GDM1 (cell line): Measurements from ENCODE around the gene SH3TC2.

Experiments
- DNase-seq: peaks from one replicate; lab custom pipeline; 2025; lab: John Stamatoyannopoulos, UW

The SH3TC2 gene

DNA sequence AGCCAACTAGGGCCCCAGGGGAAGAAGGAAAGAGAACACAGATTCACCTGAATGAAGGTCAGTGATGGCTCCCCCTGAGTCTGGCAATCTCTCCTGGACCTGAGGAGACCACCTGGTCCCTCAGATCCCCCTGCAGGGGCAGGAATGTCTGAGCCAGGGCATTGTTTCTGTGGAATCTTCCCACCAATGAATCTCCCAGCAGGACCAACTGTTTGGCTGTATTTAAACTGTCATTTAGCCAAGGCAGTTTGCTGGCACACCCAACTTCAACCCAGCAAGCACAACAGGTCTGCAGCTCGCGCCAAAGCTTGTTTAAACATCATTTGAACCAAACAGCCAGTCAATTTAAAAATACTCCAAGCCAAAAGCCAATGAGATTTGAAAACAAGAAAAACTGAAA is 92.6 kb downstream of the SH3TC2 start:
- no peak for DNase-seq

- no peak for DNase-seq
Observed at GRCh38 chr5:148969291-148969690, 93.6 kb downstream of the SH3TC2 start.

DNA sequence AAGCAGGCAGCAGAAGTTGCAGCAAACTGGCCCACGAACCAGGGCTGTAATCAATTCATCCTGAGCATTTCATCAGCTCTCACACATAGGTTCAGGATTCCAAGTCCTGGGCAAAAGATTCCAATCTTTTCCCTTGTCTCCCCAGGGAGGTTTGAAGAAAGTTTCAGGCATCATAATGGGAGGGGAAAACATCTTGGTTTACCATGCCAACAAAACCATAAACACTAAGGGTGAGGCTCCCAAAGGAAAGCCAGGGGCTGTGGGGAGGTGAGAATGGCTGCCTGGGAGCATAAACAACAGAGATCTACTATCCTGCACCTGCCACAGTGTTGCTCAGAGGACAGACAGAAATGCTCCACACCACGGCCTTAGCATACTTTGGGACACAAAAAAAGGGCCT is 94.6 kb downstream of the SH3TC2 start:
- DNase-seq: no peak

- DNase-seq: no peak
Observed at GRCh38 chr5:148967783-148968182, 95.1 kb downstream of the SH3TC2 start.

- DNase-seq: no peak
Observed at GRCh38 chr5:148966938-148967337, 95.9 kb downstream of the SH3TC2 start.

DNA sequence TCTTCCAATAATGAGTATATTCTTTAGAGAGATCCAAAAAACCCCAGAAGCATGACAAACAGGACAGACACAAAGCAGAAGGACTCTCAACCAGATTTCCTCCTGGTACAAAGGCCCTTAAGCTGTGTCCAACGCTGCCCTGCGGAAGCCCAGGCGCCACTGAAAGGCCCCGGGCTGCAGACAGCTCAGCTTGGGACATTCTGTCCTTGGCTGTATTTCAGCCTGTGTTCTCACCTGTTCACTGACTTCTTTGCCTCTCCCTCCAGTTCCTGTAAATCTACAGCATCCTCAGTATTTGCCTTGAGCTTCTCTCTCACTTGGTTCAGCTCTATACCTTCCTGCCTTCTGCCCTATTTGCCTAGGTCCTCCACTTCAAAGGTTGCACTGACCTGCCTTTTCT is 96.5 kb downstream of the SH3TC2 start:
- DNase-seq: no peak

GRCh38 chr5:148965511-148966265 is 97.2 kb downstream of the SH3TC2 start:
- DNase-seq: no peak

- DNase-seq: no peak
Observed at GRCh38 chr5:148963664-148964063, 99.2 kb downstream of the SH3TC2 start.

- no peak for DNase-seq
Observed at GRCh38 chr5:148962761-148963324, 100.0 kb downstream of the SH3TC2 start.

DNA sequence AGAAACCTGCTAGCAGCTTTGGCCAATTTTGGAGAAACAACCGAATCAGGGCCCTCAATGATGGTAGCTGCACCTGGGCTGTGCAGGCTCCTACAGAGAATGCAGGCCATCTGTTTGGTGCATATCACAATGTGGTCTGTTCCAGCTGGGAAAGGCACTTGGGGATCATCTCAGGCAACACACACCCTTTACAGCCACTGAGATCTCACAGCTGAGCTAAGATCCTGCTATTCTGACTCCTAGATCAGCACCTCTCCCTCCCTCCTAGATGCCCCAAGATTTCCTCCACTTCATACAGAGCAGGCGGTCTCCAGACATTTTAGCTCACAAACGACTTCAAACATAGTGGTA is 100.7 kb downstream of the SH3TC2 start:
- no peak for DNase-seq

GRCh38 chr5:148961261-148962199 is 101.3 kb downstream of the SH3TC2 start:
- no peak for DNase-seq

DNA sequence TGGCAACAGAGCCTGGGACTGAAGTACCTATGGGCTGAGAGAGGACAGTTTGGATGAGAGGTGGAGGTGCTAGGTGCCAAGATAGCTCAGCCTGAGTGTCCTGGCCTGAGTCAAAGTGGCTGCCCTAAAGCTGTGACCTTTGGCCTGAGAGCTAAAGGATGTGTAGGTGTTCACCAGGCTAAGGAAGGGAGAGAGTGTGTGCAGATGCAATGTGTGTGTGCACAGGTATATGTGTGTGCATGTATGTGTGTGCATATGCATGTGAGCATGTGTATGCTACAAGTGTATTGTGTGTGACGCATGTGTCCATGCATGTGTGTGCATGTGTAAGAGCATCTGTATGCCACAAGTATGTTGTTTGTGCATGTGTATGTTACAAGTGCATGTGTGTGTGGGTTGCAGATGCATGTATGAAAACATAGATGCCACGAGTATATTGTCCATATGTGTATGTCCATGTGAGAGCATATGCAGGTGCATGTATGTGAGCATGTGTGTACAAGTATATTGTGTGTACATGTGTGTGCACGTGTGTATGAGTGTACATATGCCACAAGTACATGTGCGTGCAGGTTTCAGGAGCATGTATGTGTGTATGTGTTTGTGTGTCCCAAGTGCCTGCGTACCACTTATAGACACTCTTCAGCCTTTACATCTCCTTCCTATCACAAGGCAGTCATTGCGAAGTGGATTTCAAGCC is 102.6 kb downstream of the SH3TC2 start:
- no peak for DNase-seq

- peak; percentile 46 for DNase-seq
Observed at GRCh38 chr5:148957591-148958202, 105.2 kb downstream of the SH3TC2 start.

DNA sequence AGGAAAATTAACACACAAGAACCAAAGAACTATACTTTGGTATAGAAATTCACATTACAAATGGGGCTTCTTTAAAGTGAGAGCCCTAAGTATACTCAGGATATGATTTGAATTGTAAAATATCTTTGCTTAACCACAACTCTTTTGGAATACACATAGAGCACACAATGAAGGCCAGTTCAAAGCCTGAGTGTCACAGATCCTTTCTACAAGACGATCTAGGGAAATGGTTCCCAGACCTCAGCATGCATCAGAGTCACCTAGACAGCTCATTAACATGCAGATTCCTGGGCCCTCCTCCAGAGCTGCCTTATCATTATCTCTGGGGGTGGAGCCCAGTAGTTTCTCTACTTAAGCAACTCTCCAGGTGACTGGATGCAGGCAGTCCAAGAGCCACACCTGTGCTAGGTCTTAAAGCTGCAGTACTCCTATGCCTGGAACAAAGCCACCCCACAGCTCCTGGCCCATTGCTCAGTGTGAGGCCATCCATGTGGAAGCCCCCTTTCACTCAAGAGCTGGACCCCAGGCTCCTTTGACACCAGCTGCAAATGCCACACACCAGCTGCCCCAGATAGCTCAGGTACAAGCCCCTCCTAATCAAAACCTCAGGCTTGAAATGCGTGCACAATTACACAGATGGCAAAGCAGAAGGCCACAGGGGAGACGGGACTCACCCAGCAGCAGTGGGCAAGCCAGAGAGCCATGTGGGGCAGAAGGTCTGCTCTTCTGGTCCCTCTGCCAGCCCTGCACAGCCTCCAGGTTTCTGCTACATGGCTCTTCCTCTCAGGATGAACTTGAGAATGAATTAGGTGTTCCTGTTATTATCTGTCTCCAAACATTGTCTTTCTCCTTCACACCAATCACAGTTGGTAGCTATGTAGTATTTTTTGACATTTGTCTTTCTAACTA is 106.1 kb downstream of the SH3TC2 start:
- DNase-seq: no peak
